Panc1 (cell line): ENCODE data around the gene BTG4. TPM values are rescaled to one million over a fixed set of nuclear protein-coding genes. Genes with fewer than 3 reads are reported as not detected.

Source experiments
- ATAC-seq: fragments of 200-7000 bp; cut with Tn5 transposase; 2 replicates; pipeline ENCODE4 v1.9.1; 2020; ENCODE audit warnings: mild to moderate bottlenecking, moderate library complexity
- BruUV-seq: library from RNA; stranded (reverse); fragments of 400-500 nt; replicated peaks from 2 replicates; lab custom pipeline; 2021; lab: Mats Ljungman, UMichigan
- CTCF ChIA-PET: fragments of 300-600 bp; sonication (Branson Sonifier 250); formaldehyde crosslinking; loops from one replicate; lab custom pipeline; 2022; ENCODE audit warnings: antibody characterized with exemption; lab: Charles Lee
- POLR2A ChIA-PET: fragments of 300-600 bp; sonication (Branson Sonifier 250); formaldehyde crosslinking; loops from one replicate; lab custom pipeline; 2022; ENCODE audit warnings: antibody characterized with exemption; lab: Charles Lee
- DNase-seq: peaks from one replicate; pipeline ENCODE4 v3.0.0-alpha.2; 2010; ENCODE audit warnings: low read depth, low spot score
- H3K27ac ChIP-seq: 2 replicates; pipeline ENCODE4 v1.5.1; 2011; ENCODE audit warnings: mild to moderate bottlenecking, low read length, inconsistent platforms
- H3K27me3 ChIP-seq: fragments of 200-500 bp; sonication (Bioruptor generic); 2 replicates; pipeline ENCODE4 v1.6.0; 2014; ENCODE audit warnings: low read length, inconsistent platforms; ENCODE audit not compliant: control insufficient read depth, insufficient read depth
- H3K36me3 ChIP-seq: fragments of 200-500 bp; sonication (Bioruptor generic); 2 replicates; pipeline ENCODE4 v1.5.1; 2014; ENCODE audit warnings: inconsistent platforms, mild to moderate bottlenecking, low read length, moderate library complexity; ENCODE audit not compliant: control insufficient read depth, insufficient read depth
- H3K4me1 ChIP-seq: 2 replicates; pipeline ENCODE4 v1.5.1; 2011; ENCODE audit warnings: inconsistent platforms, mild to moderate bottlenecking, low read length, moderate library complexity; ENCODE audit not compliant: control insufficient read depth, insufficient read depth
- H3K4me3 ChIP-seq, 2 experiments: 2 replicates each; pipeline ENCODE4 v1.5.1; 2011 to 2012; ENCODE audit warnings: low read depth in 2 of 2, low read length in 2 of 2, mild to moderate bottlenecking in 2 of 2, inconsistent platforms in 1 of 2, moderate library complexity in 1 of 2
- H3K9me3 ChIP-seq: fragments of 200-500 bp; sonication (Bioruptor generic); 2 replicates; pipeline ENCODE4 v1.5.1; 2014; ENCODE audit warnings: low read depth, mild to moderate bottlenecking, inconsistent platforms, low read length, moderate library complexity; ENCODE audit not compliant: control insufficient read depth, insufficient read depth
- POLR2AphosphoS5 ChIP-seq: IDR thresholded peaks from 2 replicates; pipeline ENCODE4 v1.6.1; 2012; ENCODE audit warnings: mild to moderate bottlenecking, low read depth, low read length, moderate library complexity
- REST ChIP-seq, 2 experiments: IDR thresholded peaks; 2 replicates each; pipeline ENCODE4 v1.6.1; 2011 to 2012; ENCODE audit warnings: low read depth in 2 of 2, control low read depth in 1 of 2, low read length in 1 of 2, mild to moderate bottlenecking in 1 of 2, moderate library complexity in 1 of 2; ENCODE audit not compliant: insufficient read depth in 1 of 2
- SIN3A ChIP-seq: IDR thresholded peaks from 2 replicates; pipeline ENCODE4 v1.6.1; 2012; ENCODE audit warnings: low read depth, mild to moderate bottlenecking, low read length, moderate library complexity, borderline replicate concordance; ENCODE audit not compliant: insufficient read depth
- TCF7L2 ChIP-seq: IDR thresholded peaks from 2 replicates; pipeline ENCODE4 v1.6.1; 2011; ENCODE audit warnings: mild to moderate bottlenecking, low read depth, low read length, inconsistent platforms
- in situ Hi-C: cut with HindIII; loops from 2 replicates; pipeline ENCODE4 v1.10.0; 2016; ENCODE audit warnings: low sequenced_read_pairs, low pct_unique_long_range_greater_than_20kb
- intact Hi-C: fragments of 100-400 bp; cut with micrococcal nuclease; formaldehyde crosslinking; loops from one replicate; pipeline ENCODE4 v1.10.0; 2022; ENCODE audit not compliant: unreplicated experiment
- total RNA-seq: library from RNA; stranded (reverse); gene quantifications from one replicate; pipeline ENCODE4 v1.2.1, GENCODE V29; 2021; ENCODE audit not compliant: unreplicated experiment
- TF ChIP-seq, protein P1 (sequence below): fragments of 450-650 bp; IDR thresholded peaks from 2 replicates; pipeline ENCODE4 v1.5.1; 2017; ENCODE audit warnings: mild to moderate bottlenecking

BTG4 gene
- total RNA-seq, 1 experiment from 2014 or later, result not detected

- H3K4me3 ChIP-seq, result no peak overlapping the region
- ChIA-PET CTCF (no interaction called here), POLR2A (no interaction called here)
- BruUV-seq, result no TSS peak
- H3K27ac ChIP-seq, result no peak overlapping the region
- no peak for TF ChIP-seq SIN3A
- TF ChIP-seq, protein P1, sequence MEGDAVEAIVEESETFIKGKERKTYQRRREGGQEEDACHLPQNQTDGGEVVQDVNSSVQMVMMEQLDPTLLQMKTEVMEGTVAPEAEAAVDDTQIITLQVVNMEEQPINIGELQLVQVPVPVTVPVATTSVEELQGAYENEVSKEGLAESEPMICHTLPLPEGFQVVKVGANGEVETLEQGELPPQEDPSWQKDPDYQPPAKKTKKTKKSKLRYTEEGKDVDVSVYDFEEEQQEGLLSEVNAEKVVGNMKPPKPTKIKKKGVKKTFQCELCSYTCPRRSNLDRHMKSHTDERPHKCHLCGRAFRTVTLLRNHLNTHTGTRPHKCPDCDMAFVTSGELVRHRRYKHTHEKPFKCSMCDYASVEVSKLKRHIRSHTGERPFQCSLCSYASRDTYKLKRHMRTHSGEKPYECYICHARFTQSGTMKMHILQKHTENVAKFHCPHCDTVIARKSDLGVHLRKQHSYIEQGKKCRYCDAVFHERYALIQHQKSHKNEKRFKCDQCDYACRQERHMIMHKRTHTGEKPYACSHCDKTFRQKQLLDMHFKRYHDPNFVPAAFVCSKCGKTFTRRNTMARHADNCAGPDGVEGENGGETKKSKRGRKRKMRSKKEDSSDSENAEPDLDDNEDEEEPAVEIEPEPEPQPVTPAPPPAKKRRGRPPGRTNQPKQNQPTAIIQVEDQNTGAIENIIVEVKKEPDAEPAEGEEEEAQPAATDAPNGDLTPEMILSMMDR, result no peak
- no peak for TF ChIP-seq POLR2AphosphoS5
- no peak for TF ChIP-seq REST (IDR thresholded peaks at IDR 0.05; ENCODE audit: insufficient read depth in 1 of 2, low read depth in 2 of 2, low read length in 1 of 2)
- TF ChIP-seq TCF7L2, result no peak
- no peaks in the 10 kb centered on the region for H3K36me3 ChIP-seq
- H3K27me3 ChIP-seq, result no peaks in the 10 kb centered on the region; the same call in 1 of the 2 replicates
- ATAC-seq, result no peak
- in situ Hi-C loops, result no loop called here
- no peaks in the 10 kb centered on the region for H3K4me1 ChIP-seq
- intact Hi-C loops, result no loop called here
- peaks cover 8% of the 10 kb centered on the region; the same call in 1 of the 2 replicates for H3K9me3 ChIP-seq
- no peak for DNase-seq
Measured at GRCh38 chr11:111483431-111483830, 28.8 kb downstream of the BTG4 start.

GRCh38 chr11:111479666-111480065 lies 32.5 kb downstream of the BTG4 start:
- Histone ChIP-seq H3K36me3 (no peaks in the 10 kb centered on the region), H3K27me3 (no peaks in the 10 kb centered on the region; the same call in 1 of the 2 replicates), H3K4me1 (no peaks in the 10 kb centered on the region), H3K4me3 (no peak overlapping the region), H3K27ac (no peak overlapping the region), H3K9me3 (peaks cover 8% of the 10 kb centered on the region; the same call in 1 of the 2 replicates)
- BruUV-seq, result no TSS peak
- intact Hi-C loops (no loop called here), in situ Hi-C loops (no loop called here)
- ChIA-PET CTCF (no interaction called here), POLR2A (no interaction called here)
- ATAC-seq, result no peak
- DNase-seq, result no peak
- no peak for TF ChIP-seq REST (IDR thresholded peaks at IDR 0.05; ENCODE audit: insufficient read depth in 1 of 2, low read depth in 2 of 2, low read length in 1 of 2)
- TF ChIP-seq SIN3A, result no peak
- TF ChIP-seq, protein P1, result no peak; the same call in 1 of the 2 replicates
- no peak for TF ChIP-seq TCF7L2
- no peak for TF ChIP-seq POLR2AphosphoS5
